HUES6 (cell line): ENCODE data around the gene NOL11.
A peak's percentile ranks its signal among the peaks of the same experiment; 100 is the strongest.
"Not testable (repeated sequence)": the region's sequence is repeated elsewhere in the genome, so short reads cannot be mapped to it uniquely, and the experiment has no call there.

Experiments used
- H3K27ac ChIP-seq: 2 replicates; pipeline ENCODE4 v1.7.0; 2013; ENCODE audit warnings: low read depth, mild to moderate bottlenecking, low read length, inconsistent platforms
- H3K27me3 ChIP-seq: 2 replicates; pipeline ENCODE4 v1.6.1; 2013; ENCODE audit warnings: low read length; ENCODE audit not compliant: control insufficient read depth, insufficient read depth
- H3K36me3 ChIP-seq: 2 replicates; pipeline ENCODE4 v1.6.1; 2013; ENCODE audit warnings: low read length; ENCODE audit not compliant: control insufficient read depth, insufficient read depth
- H3K4me1 ChIP-seq: 2 replicates; pipeline ENCODE4 v1.6.1; 2013; ENCODE audit warnings: low read length; ENCODE audit not compliant: control insufficient read depth, insufficient read depth
- H3K4me3 ChIP-seq: 2 replicates; pipeline ENCODE4 v1.5.1; 2013; ENCODE audit warnings: low read depth, low read length
- H3K9ac ChIP-seq: one replicate; pipeline ENCODE4 v1.6.1; 2013; ENCODE audit warnings: mild to moderate bottlenecking, low read length
- H3K9me3 ChIP-seq: 2 replicates; pipeline ENCODE4 v1.6.1; 2013; ENCODE audit warnings: low read depth, low read length; ENCODE audit not compliant: control insufficient read depth, insufficient read depth

Gene NOL11

GRCh38 chr17:67708378-67708777 lies 9.4 kb upstream of the NOL11 start:
- Histone ChIP-seq H3K4me1 (peaks cover 4% of the 10 kb centered on the region; the same call in 1 of the 2 replicates), H3K4me3 (no peak overlapping the region), H3K9me3 (peaks cover 5% of the 10 kb centered on the region; the same call in 1 of the 2 replicates), H3K36me3 (no peaks in the 10 kb centered on the region), H3K9ac (no peak overlapping the region), H3K27me3 (no peaks in the 10 kb centered on the region), H3K27ac (no peak overlapping the region)

- no peaks in the 10 kb centered on the region for H3K36me3 ChIP-seq
- peaks cover 7% of the 10 kb centered on the region; the same call in 1 of the 2 replicates for H3K4me1 ChIP-seq
- no peak overlapping the region for H3K27ac ChIP-seq
- no peak overlapping the region for H3K9ac ChIP-seq
- H3K4me3 ChIP-seq, result no peak overlapping the region
- H3K27me3 ChIP-seq, result no peaks in the 10 kb centered on the region
- H3K9me3 ChIP-seq, result peaks cover 9% of the 10 kb centered on the region; the same call in 1 of the 2 replicates
Observed at GRCh38 chr17:67711916-67712315, 5.8 kb upstream of the NOL11 start.

GRCh38 chr17:67712375-67712774 lies 5.4 kb upstream of the NOL11 start:
- Histone ChIP-seq H3K27ac (no peak overlapping the region), H3K4me1 (peaks cover 10% of the 10 kb centered on the region; the same call in 1 of the 2 replicates), H3K9me3 (peaks cover 9% of the 10 kb centered on the region; the same call in 1 of the 2 replicates), H3K9ac (no peak overlapping the region), H3K27me3 (no peaks in the 10 kb centered on the region), H3K4me3 (no peak overlapping the region), H3K36me3 (no peaks in the 10 kb centered on the region)

GRCh38 chr17:67713169-67713568 lies 4.6 kb upstream of the NOL11 start:
- no peak overlapping the region for H3K27ac ChIP-seq

GRCh38 chr17:67716405-67716798 lies 1.3 kb upstream of the NOL11 start:
- no peaks in the 10 kb centered on the region for H3K27me3 ChIP-seq
- peaks cover 17% of the 10 kb centered on the region for H3K36me3 ChIP-seq
- no peak overlapping the region for H3K27ac ChIP-seq
- H3K9me3 ChIP-seq, result peaks cover 9% of the 10 kb centered on the region; the same call in 1 of the 2 replicates
- 0 out of 2 replicates have a peak, but pooled peaks cover 6% of the 10 kb centered on the region for H3K4me1 ChIP-seq
- no peak overlapping the region for H3K9ac ChIP-seq
- no peak overlapping the region for H3K4me3 ChIP-seq

More at GRCh38 chr17:67713169-67713568, 4.6 kb upstream of the NOL11 start:
- Histone ChIP-seq H3K9ac (no peak overlapping the region), H3K27me3 (no peaks in the 10 kb centered on the region), H3K4me1 (peaks cover 10% of the 10 kb centered on the region; the same call in 1 of the 2 replicates), H3K9me3 (peaks cover 9% of the 10 kb centered on the region; the same call in 1 of the 2 replicates), H3K4me3 (no peak overlapping the region), H3K36me3 (no peaks in the 10 kb centered on the region)

- peak overlapping the region; percentile 93 for H3K4me3 ChIP-seq
- H3K27ac ChIP-seq, result peak overlapping the region; percentile 52; the same call in 1 of the 2 replicates
- 0 out of 2 replicates have a peak, but pooled peaks cover 6% of the 10 kb centered on the region for H3K4me1 ChIP-seq
- H3K27me3 ChIP-seq, result no peaks in the 10 kb centered on the region
- peaks cover 25% of the 10 kb centered on the region for H3K36me3 ChIP-seq
- peaks cover 9% of the 10 kb centered on the region; the same call in 1 of the 2 replicates for H3K9me3 ChIP-seq
- peak overlapping the region; percentile 70 for H3K9ac ChIP-seq
Observed at GRCh38 chr17:67717192-67717623, 528 bp upstream of the NOL11 start.

GRCh38 chr17:67718325-67718941 lies 697 bp downstream of the NOL11 start:
- Histone ChIP-seq H3K36me3 (peaks cover 35% of the 10 kb centered on the region), H3K27ac (peak overlapping the region; percentile 92), H3K9ac (peak overlapping the region; percentile 99), H3K4me3 (peak overlapping the region; percentile 93), H3K9me3 (peaks cover 3% of the 10 kb centered on the region; the same call in 1 of the 2 replicates), H3K4me1 (0 out of 2 replicates have a peak, but pooled peaks cover 6% of the 10 kb centered on the region), H3K27me3 (no peaks in the 10 kb centered on the region)

- Histone ChIP-seq H3K9me3 (no peaks in the 10 kb centered on the region), H3K27me3 (no peaks in the 10 kb centered on the region), H3K4me1 (no peaks in the 10 kb centered on the region), H3K4me3 (no peak overlapping the region), H3K27ac (no peak overlapping the region), H3K9ac (no peak overlapping the region), H3K36me3 (peaks cover 95% of the 10 kb centered on the region)
Observed at GRCh38 chr17:67725373-67725791, 7.6 kb downstream of the NOL11 start.

- no peaks in the 10 kb centered on the region for H3K27me3 ChIP-seq
- H3K27ac ChIP-seq, result no peak overlapping the region
- no peak overlapping the region for H3K4me3 ChIP-seq
- no peak overlapping the region for H3K9ac ChIP-seq
- no peaks in the 10 kb centered on the region; the same call in 1 of the 2 replicates for H3K9me3 ChIP-seq
- peaks cover 95% of the 10 kb centered on the region for H3K36me3 ChIP-seq
- no peaks in the 10 kb centered on the region for H3K4me1 ChIP-seq
Observed at GRCh38 chr17:67725807-67726206, 8.1 kb downstream of the NOL11 start.

GRCh38 chr17:67727152-67728039 lies 9.7 kb downstream of the NOL11 start:
- H3K36me3 ChIP-seq, result peaks cover 92% of the 10 kb centered on the region
- H3K9ac ChIP-seq, H3K27ac ChIP-seq, H3K4me1 ChIP-seq, H3K9me3 ChIP-seq, H3K27me3 ChIP-seq, H3K4me3 ChIP-seq: not testable (repeated sequence)

- Histone ChIP-seq H3K27me3 (no peaks in the 10 kb centered on the region), H3K9me3 (no peaks in the 10 kb centered on the region; the same call in 1 of the 2 replicates), H3K4me3 (no peak overlapping the region), H3K36me3 (peaks cover 87% of the 10 kb centered on the region), H3K4me1 (peaks cover 14% of the 10 kb centered on the region), H3K27ac (no peak overlapping the region), H3K9ac (no peak overlapping the region)
Observed at GRCh38 chr17:67729903-67730302, 12.2 kb downstream of the NOL11 start.
